SW 1271 (cell line): ENCODE results near the gene CORIN.

ENCODE experiments used
- DNase-seq, 2 experiments: peaks; one replicate each; lab custom pipeline; 2025; lab: John Stamatoyannopoulos, UW

The CORIN gene, protein sequence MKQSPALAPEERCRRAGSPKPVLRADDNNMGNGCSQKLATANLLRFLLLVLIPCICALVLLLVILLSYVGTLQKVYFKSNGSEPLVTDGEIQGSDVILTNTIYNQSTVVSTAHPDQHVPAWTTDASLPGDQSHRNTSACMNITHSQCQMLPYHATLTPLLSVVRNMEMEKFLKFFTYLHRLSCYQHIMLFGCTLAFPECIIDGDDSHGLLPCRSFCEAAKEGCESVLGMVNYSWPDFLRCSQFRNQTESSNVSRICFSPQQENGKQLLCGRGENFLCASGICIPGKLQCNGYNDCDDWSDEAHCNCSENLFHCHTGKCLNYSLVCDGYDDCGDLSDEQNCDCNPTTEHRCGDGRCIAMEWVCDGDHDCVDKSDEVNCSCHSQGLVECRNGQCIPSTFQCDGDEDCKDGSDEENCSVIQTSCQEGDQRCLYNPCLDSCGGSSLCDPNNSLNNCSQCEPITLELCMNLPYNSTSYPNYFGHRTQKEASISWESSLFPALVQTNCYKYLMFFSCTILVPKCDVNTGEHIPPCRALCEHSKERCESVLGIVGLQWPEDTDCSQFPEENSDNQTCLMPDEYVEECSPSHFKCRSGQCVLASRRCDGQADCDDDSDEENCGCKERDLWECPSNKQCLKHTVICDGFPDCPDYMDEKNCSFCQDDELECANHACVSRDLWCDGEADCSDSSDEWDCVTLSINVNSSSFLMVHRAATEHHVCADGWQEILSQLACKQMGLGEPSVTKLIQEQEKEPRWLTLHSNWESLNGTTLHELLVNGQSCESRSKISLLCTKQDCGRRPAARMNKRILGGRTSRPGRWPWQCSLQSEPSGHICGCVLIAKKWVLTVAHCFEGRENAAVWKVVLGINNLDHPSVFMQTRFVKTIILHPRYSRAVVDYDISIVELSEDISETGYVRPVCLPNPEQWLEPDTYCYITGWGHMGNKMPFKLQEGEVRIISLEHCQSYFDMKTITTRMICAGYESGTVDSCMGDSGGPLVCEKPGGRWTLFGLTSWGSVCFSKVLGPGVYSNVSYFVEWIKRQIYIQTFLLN

DNA sequence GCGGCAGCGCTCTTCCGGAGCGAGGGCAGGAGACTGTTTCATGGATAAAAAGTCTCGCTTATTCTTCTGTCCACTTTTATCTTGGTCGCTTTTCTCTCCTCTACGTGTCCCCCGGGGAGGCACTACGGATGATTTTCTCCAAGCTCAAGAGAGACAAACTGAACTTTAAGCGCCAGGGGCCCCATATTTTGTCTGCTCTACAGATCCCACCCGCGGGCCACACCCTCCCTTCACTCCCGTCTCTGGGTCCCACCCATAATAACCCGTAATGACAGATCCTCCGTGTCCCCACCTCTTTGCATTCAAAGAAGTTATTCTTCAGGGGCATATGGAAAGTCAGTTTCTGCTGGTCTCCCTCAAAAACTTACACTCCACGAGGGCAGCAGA lies at the start of gene CORIN:
TSS of gene CORIN (minus strand) at position 160 of the 387 bp plus-strand sequence. CDS start at position 42, 118 bp downstream.
- no peak for DNase-seq

DNA sequence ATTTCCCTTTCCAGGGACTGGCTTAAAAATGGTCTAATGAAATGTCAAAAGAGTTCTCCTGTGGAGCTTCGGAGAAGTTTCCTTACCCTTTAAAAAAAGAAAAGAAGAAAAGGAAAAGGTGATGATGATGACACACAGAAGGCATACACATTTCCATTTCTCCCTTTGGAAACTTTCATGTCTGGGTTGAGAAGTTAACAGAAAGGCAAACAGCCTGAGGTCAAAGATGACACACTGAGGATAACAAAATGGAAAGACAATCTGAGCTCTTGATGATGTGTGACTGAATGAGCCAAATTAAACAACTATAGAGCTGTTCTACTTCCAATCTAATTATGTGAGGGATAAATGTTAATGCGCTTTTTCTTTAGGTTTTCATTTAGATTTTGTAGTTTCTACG lies 44.4 kb upstream of the CORIN start:
- no peak for DNase-seq

DNA sequence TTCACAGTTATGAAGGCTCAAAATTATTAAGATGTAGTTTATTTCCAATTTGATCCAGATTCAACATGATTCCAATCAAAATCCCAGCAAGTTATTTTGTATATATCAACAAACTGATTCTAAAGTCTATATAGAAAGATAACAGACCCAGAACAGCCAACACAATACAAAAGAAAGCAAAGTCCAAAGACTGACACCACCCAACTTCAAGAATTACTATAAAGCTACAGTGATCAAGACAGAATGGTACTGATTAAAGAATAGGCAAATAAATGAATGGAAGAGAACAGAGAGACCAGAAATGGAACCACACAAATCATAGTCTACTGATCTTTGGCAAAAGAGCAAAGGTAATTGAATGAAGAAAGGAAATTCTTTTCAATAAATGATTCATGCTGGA lies 41.6 kb upstream of the CORIN start:
- no peak for DNase-seq

DNA sequence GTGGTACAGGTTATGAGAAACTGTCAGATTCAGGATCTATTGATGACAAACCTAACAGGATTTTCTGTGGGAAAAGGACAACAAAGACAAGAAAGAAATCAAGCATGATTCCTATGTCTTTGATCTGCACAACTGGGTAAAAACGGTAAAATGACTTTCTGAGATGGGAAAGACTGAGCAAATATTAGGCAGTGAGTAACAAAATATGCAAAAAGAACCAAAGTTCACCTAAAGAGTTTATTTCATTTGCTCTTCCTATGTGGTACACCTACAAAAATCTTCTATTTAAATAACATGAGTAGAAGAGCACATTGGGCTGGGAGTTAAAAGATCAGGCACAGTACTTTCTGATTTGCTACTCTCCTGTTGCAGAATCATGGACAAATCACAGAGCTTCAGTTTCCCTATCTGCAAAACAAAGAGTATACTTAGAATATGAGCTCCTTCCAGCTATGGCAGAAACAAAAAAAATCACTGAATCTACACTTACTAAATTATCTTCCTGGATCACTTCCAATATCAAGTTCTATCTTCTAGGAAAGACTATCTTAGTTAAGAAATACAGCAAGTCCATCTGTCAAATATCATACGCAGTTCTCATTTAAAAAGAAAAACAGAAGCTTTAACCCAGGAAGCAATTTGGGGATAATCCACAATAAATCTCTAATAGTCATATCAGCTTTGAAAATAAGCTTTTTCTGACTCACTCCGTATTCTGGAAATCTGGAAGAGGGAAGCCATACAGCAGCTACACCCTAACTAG lies 39.1 kb upstream of the CORIN start:
- no peak for DNase-seq

DNA sequence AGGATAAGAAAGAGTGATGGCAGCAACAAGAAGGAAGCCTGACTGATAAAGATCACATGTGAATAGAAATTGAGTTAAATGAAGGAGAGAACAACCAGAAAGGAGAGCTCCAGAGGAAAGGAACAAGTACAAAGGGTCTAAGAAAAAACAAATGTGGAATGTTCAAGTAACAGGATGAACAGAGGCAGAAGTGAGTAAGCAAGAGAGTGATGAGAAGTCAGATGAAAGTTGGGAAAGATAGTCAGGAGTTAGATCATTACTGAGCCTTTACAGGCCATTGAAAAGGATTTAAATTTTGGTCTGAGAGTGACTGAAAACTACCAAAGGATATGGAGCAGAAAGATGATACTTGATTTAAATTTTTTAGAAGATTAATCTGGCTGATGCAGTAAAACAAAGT lies 38.4 kb upstream of the CORIN start:
- no peak for DNase-seq

DNA sequence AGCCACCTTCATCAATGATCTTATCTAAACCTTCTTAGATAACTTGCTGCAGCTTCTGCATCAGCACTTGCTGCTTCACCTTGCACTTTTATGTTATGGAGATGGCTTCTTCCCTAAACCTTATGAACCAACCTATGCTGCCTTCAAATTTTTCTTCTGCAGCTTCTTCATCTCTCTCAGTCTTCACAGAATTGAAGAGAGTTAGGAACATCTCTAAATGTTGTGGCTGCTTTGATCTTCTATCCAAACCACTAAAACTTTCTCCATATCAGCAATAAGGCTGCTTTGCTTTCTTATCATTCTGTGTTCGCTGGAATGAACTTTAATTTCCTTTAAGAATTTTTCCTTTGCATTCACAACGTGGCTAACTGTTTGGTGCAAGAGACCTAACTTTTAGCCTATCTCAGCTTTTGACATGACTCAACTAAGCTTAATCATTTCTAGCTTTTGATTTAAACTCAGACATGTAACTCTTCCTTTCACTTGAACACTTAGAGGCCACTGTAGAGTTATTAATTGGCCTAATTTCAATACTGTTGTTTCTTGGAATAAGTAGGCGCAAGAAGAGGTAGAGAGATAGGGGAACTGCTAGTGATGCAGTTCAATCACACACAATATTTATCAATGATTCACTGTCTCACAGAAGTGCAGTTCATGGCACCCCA lies 36.1 kb upstream of the CORIN start:
- no peak for DNase-seq

DNA sequence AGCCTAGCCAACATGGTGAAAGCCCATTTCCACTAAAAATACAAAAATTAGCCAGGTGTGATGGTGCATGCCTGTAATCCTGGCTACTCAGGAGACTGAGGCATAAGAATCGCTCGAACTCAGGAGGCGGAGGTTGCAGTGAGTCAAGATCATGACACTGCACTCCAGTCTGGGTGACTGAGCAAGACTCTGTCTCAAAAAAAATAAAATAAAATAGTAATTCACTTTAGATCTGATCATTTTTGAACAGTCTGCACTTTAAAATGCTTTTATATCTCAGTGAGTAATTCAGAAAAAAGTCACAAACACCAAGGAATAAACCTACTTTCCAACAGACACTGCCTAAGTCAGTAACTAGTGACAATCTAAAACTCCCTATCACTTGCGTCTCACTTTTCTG lies 25.6 kb upstream of the CORIN start:
- DNase-seq = no peak

DNA sequence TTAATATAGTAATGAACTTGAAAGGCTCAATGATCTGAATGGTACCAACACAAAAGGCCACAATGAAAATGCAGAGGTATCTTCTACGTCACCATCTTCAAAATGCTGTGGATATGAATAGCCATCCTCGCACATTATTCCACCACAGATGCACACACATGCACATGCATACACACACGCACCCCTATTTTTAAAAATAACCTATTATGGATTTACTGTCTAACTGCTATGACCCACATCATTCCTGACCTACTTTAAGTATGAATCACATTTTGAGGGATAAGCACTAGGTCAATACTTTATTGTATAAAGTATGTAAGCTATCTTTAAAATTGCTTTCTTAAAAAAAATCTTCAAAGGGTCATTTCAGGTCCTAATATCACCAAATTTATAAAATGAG lies 24.4 kb upstream of the CORIN start:
- no peak for DNase-seq

DNA sequence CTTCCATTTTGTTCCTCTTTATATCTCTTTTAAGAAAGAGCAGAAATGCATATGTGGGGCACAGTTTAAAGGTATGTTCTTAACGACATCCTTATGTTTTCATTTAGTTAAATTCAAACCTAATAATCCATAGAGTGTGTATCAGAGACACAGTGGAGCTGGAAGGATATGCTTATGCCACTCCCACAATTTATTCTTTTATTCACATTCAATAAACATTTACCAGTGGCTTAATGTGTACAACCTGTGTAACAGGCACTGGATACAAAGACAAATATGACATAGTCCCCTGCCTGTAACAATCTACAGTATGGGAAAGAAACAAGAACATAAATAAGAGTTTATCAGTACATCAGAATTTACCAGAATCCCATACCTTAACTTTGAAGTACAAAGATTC lies 22.4 kb upstream of the CORIN start:
- no peak for DNase-seq

DNA sequence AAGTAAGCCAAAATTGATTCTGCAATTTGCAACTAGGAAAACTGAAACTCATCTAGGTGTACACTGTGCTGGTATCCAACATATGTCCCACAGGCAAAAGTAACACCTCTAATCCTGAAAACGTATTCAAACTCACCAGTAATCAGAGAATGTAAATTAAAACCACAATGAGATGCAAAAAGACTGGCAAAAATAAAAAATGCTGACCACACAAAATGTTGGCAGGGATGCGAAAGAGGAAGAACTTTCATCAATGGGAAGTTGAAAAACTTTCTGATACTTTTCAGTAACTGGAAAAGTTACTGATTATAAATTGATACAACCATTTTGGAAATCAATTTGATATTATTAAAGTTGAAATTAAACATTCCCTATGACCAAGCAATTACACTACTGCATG lies 20.1 kb upstream of the CORIN start:
- DNase-seq = no peak

DNA sequence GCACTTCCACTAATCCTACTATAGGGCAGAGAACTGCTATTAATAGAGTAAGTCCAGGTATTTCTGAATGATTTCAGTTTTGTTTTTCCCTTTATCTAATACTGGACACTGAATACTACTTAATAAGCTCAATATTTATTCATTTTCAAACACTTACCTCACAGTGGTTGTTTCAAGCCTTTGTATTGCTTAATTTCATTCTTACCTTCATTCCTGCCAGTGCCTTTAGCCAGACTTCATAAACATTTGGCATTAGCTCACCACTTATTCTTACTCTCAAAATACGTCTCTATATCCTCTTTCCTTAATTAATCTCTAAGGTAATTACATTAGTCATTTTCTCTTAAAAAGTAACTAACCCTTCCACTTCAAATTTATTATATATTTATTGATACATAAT lies 18.8 kb upstream of the CORIN start:
- DNase-seq = no peak

DNA sequence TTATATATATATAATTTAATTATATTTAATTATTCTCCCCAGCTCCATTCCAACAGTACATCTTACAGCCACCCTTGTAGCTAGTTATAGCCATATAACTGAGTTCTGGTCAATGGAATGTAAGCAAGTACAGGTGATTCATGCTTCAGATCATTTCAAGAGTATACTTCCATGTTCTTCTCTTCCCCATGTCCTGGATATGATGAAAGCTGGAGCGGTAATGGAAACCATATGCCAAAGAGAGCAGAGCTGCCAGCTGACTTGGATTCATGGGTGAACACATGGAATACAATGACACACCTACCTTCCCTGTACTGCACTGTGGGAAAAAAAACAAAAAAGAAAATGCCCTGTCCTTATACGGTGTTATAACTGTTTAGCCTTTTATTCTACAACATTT lies 17.5 kb upstream of the CORIN start:
- DNase-seq = no peak

DNA sequence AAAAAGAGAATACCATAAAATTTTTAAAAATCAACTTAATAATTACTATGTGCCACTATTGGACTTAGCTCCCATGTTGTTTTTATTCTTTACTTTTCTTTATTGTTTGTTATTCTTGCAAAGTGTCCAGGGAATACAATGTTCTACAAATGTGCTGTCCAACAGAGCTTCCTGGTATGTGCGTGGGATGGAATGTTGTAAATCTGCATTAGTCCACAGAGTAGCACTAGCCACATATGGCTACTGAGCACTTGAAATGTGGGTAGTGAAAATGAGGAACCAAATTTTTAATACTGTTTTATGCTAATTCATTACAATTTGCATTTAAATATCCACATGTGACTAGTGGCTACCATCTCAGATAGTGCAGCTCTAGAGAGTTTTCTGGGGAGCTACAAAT lies 14.3 kb upstream of the CORIN start:
- no peak for DNase-seq

DNA sequence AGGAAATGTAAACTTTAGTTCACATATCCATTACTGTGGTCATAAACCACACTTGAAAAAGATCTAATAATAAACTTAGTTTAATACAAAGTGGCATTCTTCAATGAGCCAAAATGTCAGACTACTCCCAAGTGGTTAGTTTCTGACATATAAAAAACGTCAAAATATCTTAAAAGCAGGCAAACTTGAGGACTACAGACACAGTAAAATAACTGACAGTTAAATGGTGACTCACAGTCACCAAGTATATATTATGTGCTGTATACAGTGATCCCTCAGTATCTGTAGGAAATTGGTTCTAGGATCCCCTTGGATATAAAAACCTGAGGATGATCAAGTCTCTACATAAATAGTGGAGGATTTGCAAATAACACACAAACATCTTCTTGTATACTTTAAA lies 11.6 kb upstream of the CORIN start:
- DNase-seq = no peak

DNA sequence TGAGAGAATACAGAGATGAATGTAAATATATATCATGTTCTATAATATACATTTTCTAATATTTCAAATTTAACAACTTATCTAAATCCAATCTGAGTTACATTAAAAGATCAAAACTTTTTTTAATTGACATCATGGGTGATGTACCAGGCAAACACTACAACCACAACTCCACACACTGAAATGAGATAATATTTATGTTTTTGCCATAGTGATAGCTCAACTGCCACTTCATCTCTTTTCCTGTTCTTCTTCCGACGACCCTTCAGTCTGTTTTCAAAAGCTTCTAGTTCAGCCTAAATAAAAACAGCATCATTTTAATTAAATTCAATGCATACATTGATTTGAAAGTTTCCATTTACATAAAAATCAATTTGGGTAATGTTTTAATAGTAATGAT lies 10.2 kb upstream of the CORIN start:
- no peak for DNase-seq

DNA sequence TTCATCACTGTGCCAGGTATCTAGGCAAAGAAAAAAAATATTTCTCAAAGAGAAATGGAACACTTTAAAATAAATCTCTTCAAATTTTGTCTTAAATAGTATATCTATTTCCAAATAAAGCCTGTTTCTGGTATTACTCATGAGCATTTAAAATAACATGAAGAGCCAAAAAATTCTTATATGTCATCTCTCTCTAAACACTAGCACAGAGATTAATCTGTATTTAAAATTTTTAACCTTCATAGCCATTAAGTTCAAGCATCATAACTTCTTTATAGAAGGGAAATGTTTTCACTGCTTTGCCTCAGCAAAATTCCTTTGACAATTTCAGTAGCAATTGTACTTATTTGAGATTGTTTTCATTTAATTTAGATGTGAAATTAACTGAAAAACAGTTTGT lies 5.1 kb upstream of the CORIN start:
- no peak for DNase-seq

DNA sequence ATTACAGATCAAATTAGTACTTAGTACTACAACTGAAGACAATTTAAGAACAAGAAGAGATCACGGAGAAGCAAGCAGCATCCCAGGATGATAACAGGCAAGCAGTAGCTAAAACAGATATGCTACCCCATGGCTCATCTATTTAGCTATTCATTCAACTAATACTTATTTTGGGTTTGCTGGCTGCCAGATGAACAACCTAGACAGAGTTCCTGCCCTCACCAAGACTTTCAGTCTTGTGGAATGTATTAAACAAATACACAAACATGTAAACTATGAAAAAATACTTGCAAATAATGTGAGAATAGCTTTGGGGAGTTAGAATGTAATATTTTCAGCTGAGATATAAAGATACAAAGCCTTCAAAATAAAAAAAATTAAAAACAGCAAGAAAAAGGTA lies 2.4 kb upstream of the CORIN start:
- DNase-seq = no peak

DNA sequence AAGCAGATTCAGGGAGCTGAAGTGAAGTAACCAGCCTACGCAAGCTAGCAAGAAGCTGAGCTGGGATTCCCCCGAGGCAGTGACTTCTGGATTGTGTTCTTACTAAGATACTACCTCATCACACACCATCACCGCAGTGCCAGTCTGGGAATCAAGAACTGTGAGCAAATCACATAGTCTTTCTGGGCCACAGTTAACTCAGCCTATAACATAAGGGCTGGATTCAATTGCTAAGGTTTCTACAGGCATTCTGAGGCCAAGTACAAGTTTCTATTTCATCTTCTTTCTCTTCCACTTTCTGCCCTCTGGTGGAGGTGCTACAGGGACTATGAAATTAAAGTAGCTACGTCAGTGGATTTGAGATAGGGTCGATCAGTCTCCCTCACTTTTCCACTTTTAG lies 1.4 kb upstream of the CORIN start:
- DNase-seq = no peak

DNA sequence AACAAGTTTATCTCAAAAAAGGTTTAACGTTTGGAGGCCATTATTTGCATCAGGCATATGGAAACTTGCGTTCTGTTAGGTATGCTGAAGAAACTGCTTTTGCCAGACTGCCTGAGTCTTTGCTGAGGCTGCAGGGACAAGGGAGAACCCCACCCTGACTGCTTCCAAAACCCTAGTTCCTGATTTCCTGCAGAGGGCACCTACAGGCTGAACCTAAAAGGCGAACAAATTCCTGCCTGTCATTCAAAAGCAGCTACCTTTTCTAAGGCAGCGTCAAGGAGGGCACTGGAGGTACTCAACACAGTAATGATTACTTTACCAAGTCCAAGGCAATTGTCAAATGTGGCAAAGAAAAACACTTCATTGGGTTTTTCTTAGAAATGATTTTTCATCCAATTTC lies 578 bp upstream of the CORIN start:
- no peak for DNase-seq

DNA sequence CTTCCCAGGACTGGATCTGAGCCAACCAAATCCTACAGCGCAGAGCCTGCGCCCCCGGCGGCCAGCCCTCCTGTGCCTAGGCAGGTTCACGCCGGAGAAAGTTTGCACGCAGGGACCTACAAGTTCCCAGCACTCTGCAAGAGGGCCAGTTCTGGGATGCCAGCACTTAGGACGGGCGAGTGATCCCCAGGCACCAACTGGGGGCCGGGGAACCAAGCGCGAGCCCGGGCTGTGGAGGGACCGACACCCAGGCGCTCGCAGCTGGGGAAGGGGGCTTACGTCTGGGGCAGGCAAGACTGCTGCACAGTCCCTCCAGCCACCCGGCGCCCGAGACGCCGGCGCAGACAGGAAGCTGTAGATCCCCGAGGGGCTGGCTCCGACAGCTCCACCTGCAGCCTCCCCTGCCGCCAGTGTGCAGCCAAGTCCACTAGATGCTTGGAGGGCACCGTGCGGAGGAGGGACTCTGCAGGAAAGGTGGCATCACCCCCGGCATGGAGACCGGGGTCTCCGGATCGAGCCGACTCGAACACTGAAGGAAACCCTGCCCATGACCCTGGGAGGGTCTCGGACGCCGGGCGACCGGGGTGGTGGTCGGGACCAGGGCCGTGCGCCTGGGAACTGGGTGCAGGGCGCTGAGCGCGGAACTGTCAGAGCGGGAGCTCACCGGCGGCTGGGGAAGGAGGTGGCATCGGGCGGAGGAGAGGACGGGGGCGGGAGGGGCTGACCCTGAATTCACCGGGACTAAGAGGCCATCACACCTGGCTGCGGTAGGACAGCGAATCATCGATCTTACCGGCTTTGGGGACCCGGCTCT lies 566 bp downstream of the CORIN start:
- no peak for DNase-seq

DNA sequence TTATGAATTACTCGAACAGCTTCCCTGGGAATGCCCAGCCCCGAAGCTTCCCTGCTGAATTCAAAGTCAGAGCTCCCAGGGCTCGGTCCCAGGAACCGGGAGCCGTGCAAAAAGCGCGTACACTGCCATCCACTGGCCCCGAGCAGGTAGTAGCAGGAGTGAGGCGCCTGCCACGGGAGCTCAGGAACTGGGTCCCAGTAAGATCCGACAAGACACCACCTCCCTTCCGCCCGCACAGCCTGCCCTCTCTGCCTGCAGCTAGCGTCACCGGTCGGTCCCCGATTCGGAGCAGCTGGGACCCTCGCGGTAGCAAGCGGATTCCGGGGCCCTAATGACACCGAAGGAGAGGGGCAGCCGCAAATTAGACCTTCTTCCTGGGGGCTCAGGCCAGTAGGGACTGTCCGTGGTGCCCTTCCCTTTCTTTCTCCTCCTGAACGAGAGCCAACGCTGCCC lies 1.2 kb downstream of the CORIN start:
- peak; percentile 7 to 13 for DNase-seq
